ENCODE data around the gene HIF1AN.

The HIF1AN gene

DNA sequence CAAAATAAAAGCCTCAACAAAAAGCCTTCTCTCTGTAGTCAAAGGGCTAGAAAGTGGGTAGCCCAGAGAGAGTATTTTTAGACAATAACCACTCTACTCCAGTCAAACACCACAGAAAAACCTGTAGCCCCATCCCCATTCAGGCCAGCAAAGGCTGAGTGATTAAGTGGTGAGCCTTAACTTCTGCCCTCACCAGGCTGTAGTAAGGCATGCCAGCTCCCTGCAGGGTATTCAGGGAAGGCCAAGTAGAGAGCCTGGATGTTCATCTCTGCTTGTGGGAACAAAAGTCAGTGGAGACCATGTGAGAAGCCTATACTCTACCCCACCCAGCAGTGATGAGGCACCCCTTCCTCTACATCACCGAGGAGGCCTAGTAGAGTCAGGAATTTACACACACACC is 51.2 kb downstream of the HIF1AN start:
- Histone ChIP-seq H3K27ac (ENCODE audit: low read length) (no peak overlapping the region), H3K27me3 (ENCODE audit: insufficient read depth, low read length, poor library complexity) (peaks cover 13% of the 10 kb centered on the region), H3K4me3 (ENCODE audit: low read depth in 1 of 2, low read length in 2 of 2) (no peak overlapping the region), H3K79me2 (ENCODE audit: insufficient read depth, low read length) (no peaks in the 10 kb centered on the region), H4K20me1 (ENCODE audit: insufficient read depth, low read length) (no peaks in the 10 kb centered on the region), H3K9me3 (ENCODE audit: insufficient read depth, low read length, severe bottlenecking) (no peaks in the 10 kb centered on the region), H3K4me2 (ENCODE audit: insufficient read depth, low read length) (no peak overlapping the region), H3K4me1 (ENCODE audit: insufficient read depth, low read length) (no peaks in the 10 kb centered on the region), H3K36me3 (ENCODE audit: insufficient read depth, low read length) (no peaks in the 10 kb centered on the region), H3K9ac (ENCODE audit: low read depth, low read length) (no peak overlapping the region), H2AFZ (ENCODE audit: low read depth, low read length) (no peak overlapping the region)
- ATAC-seq (ENCODE audit: insufficient read depth, low read depth) (no peak), DNase-seq (no peak)
- TF ChIP-seq EZH2 (IDR thresholded peaks at IDR 0.05; ENCODE audit: borderline replicate concordance, low read depth, low read length, severe bottlenecking): no peak
- TF ChIP-seq, protein P1, sequence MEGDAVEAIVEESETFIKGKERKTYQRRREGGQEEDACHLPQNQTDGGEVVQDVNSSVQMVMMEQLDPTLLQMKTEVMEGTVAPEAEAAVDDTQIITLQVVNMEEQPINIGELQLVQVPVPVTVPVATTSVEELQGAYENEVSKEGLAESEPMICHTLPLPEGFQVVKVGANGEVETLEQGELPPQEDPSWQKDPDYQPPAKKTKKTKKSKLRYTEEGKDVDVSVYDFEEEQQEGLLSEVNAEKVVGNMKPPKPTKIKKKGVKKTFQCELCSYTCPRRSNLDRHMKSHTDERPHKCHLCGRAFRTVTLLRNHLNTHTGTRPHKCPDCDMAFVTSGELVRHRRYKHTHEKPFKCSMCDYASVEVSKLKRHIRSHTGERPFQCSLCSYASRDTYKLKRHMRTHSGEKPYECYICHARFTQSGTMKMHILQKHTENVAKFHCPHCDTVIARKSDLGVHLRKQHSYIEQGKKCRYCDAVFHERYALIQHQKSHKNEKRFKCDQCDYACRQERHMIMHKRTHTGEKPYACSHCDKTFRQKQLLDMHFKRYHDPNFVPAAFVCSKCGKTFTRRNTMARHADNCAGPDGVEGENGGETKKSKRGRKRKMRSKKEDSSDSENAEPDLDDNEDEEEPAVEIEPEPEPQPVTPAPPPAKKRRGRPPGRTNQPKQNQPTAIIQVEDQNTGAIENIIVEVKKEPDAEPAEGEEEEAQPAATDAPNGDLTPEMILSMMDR (IDR thresholded peaks at IDR 0.05; ENCODE audit: borderline replicate concordance, extremely low read depth, low read length, poor library complexity, severe bottlenecking): no peak

DNA sequence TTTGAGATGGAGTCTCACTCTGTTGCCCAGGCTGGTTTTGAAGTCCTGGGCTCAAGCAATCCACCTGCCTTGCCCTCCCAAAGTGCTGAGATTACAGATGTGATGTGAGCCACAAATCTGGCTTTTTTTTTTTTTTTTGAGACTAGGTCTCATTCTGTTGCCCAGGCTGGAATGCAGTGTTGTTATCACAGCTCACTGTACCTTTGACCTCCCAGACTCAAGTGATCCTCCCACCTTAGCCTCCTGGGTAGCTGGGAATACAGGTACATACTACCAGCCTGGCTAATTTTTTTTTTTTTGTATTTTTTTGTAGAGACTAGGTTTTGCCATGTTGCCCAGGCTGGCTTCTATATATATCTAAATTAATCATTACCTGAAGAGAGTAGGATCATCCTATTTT is 62.4 kb downstream of the HIF1AN start:
- no peaks in the 10 kb centered on the region for H4K20me1 ChIP-seq (ENCODE audit: insufficient read depth, low read length)
- no peak for DNase-seq
- H3K36me3 ChIP-seq (ENCODE audit: insufficient read depth, low read length): no peaks in the 10 kb centered on the region
- no peaks in the 10 kb centered on the region for H3K4me1 ChIP-seq (ENCODE audit: insufficient read depth, low read length)
- H3K9me3 ChIP-seq (ENCODE audit: insufficient read depth, low read length, severe bottlenecking): no peaks in the 10 kb centered on the region
- ATAC-seq (ENCODE audit: insufficient read depth, low read depth): no peak
- no peak overlapping the region for H3K9ac ChIP-seq (ENCODE audit: low read depth, low read length)
- H3K4me3 ChIP-seq (ENCODE audit: low read depth in 1 of 2, low read length in 2 of 2): no peak overlapping the region
- no peak overlapping the region for H3K4me2 ChIP-seq (ENCODE audit: insufficient read depth, low read length)
- peaks cover 9% of the 10 kb centered on the region for H3K27me3 ChIP-seq (ENCODE audit: insufficient read depth, low read length, poor library complexity)
- no peak overlapping the region for H3K27ac ChIP-seq (ENCODE audit: low read length)
- TF ChIP-seq, protein P1 (IDR thresholded peaks at IDR 0.05; ENCODE audit: borderline replicate concordance, extremely low read depth, low read length, poor library complexity, severe bottlenecking): no peak
- TF ChIP-seq EZH2 (IDR thresholded peaks at IDR 0.05; ENCODE audit: borderline replicate concordance, low read depth, low read length, severe bottlenecking): no peak
- no peak overlapping the region for H2AFZ ChIP-seq (ENCODE audit: low read depth, low read length)
- H3K79me2 ChIP-seq (ENCODE audit: insufficient read depth, low read length): no peaks in the 10 kb centered on the region

DNA sequence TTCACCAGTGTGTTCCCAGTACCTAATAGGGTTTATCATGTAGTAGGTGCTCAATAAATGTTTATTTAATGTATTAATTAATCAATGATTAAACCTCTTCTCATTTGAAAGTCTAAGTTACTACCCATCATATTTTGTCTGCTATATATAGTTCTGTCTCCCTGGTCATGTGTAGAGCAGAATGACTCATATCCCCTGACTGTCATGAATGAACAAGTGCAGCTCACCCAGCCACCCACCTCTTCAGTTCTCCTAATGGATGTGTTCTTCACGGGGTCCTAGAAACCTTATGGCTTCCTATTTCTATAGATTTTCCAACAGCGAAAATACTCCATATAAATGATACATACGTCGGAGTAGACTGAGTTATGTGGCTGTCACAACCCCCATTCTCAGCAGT is 64.5 kb downstream of the HIF1AN start:
- ATAC-seq (ENCODE audit: insufficient read depth, low read depth) (no peak), DNase-seq (no peak)
- Histone ChIP-seq H3K79me2 (ENCODE audit: insufficient read depth, low read length) (no peaks in the 10 kb centered on the region), H3K27me3 (ENCODE audit: insufficient read depth, low read length, poor library complexity) (peaks cover 9% of the 10 kb centered on the region), H3K4me3 (ENCODE audit: low read depth in 1 of 2, low read length in 2 of 2) (no peak overlapping the region), H3K36me3 (ENCODE audit: insufficient read depth, low read length) (no peaks in the 10 kb centered on the region), H3K27ac (ENCODE audit: low read length) (no peak overlapping the region), H3K9ac (ENCODE audit: low read depth, low read length) (no peak overlapping the region), H3K9me3 (ENCODE audit: insufficient read depth, low read length, severe bottlenecking) (no peaks in the 10 kb centered on the region), H3K4me1 (ENCODE audit: insufficient read depth, low read length) (no peaks in the 10 kb centered on the region), H4K20me1 (ENCODE audit: insufficient read depth, low read length) (no peaks in the 10 kb centered on the region), H3K4me2 (ENCODE audit: insufficient read depth, low read length) (no peak overlapping the region), H2AFZ (ENCODE audit: low read depth, low read length) (no peak overlapping the region)
- no peak for TF ChIP-seq EZH2 (IDR thresholded peaks at IDR 0.05; ENCODE audit: borderline replicate concordance, low read depth, low read length, severe bottlenecking)
- TF ChIP-seq, protein P1 (IDR thresholded peaks at IDR 0.05; ENCODE audit: borderline replicate concordance, extremely low read depth, low read length, poor library complexity, severe bottlenecking): no peak

DNA sequence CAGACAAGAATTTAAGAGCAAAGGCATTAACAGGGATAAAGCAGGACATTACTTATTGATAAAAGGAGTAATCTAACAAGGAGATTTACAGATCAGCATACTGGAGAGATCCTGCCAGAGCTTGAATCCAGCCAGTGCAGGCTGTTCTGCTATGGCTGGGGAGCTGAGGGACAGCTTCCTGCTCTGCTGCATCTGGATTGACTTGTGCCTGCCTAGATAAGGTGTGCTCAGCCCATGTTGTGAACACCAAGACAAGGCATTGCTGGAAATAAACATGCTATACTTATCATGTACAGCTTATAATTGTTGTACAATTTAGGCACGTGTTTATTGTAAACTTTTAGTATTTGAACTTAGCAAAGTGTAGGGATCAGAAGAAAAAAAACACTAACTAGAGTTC is 71.7 kb downstream of the HIF1AN start:
- Histone ChIP-seq H3K4me1 (ENCODE audit: insufficient read depth, low read length) (no peaks in the 10 kb centered on the region), H4K20me1 (ENCODE audit: insufficient read depth, low read length) (no peaks in the 10 kb centered on the region), H3K27ac (ENCODE audit: low read length) (no peak overlapping the region), H2AFZ (ENCODE audit: low read depth, low read length) (no peak overlapping the region), H3K4me2 (ENCODE audit: insufficient read depth, low read length) (no peak overlapping the region), H3K36me3 (ENCODE audit: insufficient read depth, low read length) (no peaks in the 10 kb centered on the region), H3K9me3 (ENCODE audit: insufficient read depth, low read length, severe bottlenecking) (no peaks in the 10 kb centered on the region), H3K4me3 (ENCODE audit: low read depth in 1 of 2, low read length in 2 of 2) (no peak overlapping the region), H3K27me3 (ENCODE audit: insufficient read depth, low read length, poor library complexity) (peaks cover 9% of the 10 kb centered on the region), H3K9ac (ENCODE audit: low read depth, low read length) (no peak overlapping the region), H3K79me2 (ENCODE audit: insufficient read depth, low read length) (no peaks in the 10 kb centered on the region)
- ATAC-seq (ENCODE audit: insufficient read depth, low read depth) (no peak), DNase-seq (no peak)
- TF ChIP-seq, protein P1 (IDR thresholded peaks at IDR 0.05; ENCODE audit: borderline replicate concordance, extremely low read depth, low read length, poor library complexity, severe bottlenecking): no peak
- no peak for TF ChIP-seq EZH2 (IDR thresholded peaks at IDR 0.05; ENCODE audit: borderline replicate concordance, low read depth, low read length, severe bottlenecking)

All from DND-41 (cell line).